ENCODE data around the gene SLC8A2. TPM values are rescaled to one million over a fixed set of nuclear protein-coding genes. Genes with fewer than 3 reads are reported as not detected.
"Not testable (repeated sequence)": the region's sequence is repeated elsewhere in the genome, so short reads cannot be mapped to it uniquely, and the experiment has no call there.

Gene SLC8A2
- total RNA-seq, 1 donor from 2014 or later: not detected

DNA sequence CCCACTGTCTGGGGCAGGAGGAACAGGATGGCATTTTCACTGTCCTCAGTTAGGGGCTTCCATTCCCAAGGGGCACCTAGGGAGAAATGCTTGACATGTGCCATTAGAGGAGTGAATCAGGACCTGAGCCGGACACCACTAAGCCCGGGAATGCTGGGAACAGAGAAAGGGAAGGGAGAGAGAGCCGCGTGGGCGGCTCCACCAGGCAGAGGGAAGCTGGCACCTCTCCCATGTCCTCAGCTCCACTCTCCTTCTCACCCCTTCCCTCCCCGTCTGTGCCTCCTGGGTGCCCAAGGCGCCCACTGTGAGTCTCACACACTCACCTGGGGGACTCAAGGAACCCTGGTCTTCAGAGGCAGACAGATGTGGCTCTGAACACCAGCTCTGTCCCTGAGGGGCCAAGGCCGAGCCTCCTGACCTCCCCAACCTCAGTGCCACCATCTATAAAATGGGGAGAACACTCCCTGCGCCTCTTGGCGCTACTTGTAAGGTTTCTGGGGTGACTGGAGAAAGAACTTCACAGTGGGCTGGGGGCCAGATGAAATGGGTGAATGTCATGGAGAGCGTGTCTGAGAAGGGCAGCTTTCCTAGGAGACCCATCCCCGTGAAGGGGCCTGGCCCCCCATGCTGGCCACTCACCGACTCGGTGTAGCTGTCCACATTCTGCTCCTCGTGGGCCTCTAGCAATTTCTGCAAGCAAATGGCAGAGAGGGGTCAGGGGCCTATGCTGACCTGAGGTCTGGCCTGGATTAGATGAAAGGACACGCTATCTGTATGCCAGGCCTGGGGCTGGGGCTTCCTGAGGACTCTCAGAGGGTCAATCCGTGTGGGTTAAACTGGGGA, 17.6 kb upstream of the SLC8A2 start:
- no peak for DNase-seq (ENCODE audit: low read depth in 2 of 2)

DNA sequence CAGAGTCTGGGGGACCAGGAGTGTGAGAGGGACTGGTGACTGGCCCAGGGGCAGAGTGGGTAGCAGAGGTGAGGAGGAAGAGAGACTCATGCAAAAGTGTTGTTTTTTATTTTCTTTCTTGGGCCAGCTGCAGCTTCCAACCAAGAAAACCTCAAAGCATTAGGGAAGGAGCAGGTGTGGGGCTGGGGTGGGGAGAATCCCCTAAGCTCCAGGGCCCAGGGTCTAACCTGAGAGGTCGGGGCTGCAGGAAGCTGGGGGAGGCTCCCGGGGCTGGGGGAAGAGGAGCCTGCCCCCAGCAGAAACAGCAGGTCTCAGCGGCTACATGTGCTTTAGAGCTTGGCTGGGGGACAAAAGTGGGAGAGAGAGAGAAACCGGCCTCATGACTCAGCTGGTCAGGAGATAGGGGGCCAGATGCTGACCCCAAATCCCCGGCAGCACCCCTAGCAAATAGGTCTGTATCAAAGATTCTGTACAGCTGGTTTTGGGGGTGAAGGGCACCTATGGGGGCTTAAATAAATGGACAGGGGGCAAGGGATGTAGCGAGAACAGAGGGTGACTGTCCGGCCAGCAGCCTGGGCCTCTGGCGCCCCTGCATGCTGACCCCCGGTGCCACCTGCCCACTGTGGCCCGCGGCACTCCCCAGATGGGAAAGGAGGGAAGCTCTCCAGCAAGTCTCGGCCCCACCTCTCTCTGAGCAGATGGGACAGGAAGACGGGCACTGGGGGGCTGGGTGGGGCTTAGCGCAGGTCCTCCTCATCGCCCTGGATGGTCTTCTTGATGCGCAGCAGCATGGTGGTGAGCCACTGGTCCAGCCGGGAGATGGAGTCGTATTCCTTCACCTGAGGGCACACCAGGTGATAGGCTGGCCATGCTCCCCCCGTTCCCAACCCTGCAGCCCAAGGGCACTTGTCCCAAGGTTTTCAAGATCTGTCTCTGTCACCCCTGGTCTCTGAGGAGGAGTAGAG, 16.1 kb upstream of the SLC8A2 start:
- no peak for DNase-seq (ENCODE audit: low read depth in 2 of 2)

DNA sequence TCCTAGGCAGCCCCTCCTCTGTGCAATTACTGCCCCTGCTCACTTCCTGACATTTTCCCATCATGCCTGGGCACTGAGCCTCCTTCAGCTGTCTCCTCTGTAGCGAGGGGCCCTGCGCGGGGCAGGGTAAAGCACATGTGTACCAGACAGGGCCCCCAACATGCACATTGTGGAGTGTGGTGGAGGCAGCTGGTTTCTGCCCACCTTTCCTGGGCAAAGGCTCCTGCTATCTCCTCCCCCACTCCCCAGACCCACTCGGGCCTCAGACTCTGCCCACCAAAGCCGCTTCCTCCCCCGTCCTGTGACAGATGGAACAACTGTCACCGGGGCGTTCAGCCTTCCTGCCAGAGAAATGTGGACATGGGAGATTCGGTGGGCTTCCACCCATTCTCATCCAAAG, 15.2 kb upstream of the SLC8A2 start:
- no peak for DNase-seq (ENCODE audit: low read depth in 2 of 2)

- DNase-seq (ENCODE audit: low read depth in 2 of 2): not testable (repeated sequence)
Observed at GRCh38 chr19:47486220-47486619, 14.5 kb upstream of the SLC8A2 start.

GRCh38 chr19:47485210-47485609, 13.5 kb upstream of the SLC8A2 start:
- DNase-seq (ENCODE audit: low read depth in 2 of 2): no peak

GRCh38 chr19:47483800-47484690, 12.4 kb upstream of the SLC8A2 start, which contains the start of gene KPTN:
Gene KPTN, minus strand, starts transcription at chr19:47484219. Its CDS starts 59 bp downstream, at chr19:47484160.
- peak; percentile 79 to 93 for DNase-seq (ENCODE audit: low read depth in 2 of 2)

DNA sequence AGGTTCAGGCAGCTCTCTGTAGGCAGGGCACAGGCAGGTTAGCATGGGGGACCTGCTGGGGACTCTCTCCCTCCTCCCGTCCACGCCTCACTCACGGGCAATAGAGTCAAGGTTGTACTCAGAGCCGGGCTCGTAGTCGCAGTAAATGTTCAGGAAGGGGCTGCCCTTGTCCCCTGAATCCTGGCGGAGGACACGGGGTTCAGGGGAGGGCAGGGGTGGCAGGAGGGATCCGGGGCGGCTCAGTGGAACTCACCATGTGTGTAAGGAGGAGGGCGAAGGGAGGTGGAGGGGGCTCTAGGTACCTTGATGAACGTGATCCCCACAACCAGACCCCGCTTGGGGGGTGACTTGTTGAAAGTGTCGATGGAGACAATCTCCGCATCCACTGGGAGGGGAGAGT, 11.5 kb upstream of the SLC8A2 start:
- no peak for DNase-seq (ENCODE audit: low read depth in 2 of 2)

DNA sequence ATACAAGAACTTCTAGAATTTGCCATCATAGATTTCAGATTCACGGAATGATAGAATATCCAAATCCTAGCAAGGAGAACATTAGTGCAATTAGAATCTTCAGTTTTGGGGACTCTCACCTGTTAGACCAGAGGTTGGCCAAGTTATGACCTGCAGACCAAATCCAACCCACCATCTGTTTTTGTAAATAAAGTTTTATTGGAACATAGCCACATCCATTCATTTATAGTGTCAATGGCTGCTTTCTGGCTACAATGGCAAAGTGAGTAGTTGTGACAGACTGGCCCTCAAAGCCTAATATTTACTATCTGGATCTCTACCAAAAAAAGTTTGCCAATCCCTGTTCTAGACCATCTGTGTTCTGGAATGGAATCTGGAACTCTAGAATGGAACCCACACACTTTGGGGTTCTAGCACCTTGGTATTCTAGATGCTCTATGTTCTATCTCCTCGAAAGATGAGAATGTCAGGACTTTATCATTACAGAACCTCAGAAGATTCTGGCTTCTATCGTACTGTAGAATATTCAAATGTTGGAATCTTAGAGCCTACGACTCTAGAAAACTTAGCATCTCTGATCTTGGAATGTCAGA, 9.9 kb upstream of the SLC8A2 start:
- no peak for DNase-seq (ENCODE audit: low read depth in 2 of 2)

DNA sequence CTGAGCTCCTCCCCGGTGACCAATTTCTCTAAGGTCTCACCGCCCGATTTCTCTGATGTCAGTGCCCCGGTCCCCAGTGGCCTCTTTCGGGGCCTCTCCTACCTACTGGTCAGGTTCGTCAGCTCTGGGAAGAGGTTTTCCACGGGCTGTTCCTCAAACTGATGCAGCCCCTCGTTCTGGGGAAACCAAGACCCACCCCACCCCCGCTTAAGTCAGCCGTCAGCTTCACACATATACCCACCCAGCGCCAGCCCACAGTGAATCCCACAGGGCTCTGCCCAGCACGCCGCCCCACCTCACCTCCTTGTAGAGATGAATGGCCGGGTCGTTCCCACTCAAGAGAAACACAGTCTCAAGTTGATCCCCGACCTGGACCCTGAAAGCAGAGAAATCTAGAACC, 9.0 kb upstream of the SLC8A2 start:
- DNase-seq (ENCODE audit: low read depth in 2 of 2): no peak

DNA sequence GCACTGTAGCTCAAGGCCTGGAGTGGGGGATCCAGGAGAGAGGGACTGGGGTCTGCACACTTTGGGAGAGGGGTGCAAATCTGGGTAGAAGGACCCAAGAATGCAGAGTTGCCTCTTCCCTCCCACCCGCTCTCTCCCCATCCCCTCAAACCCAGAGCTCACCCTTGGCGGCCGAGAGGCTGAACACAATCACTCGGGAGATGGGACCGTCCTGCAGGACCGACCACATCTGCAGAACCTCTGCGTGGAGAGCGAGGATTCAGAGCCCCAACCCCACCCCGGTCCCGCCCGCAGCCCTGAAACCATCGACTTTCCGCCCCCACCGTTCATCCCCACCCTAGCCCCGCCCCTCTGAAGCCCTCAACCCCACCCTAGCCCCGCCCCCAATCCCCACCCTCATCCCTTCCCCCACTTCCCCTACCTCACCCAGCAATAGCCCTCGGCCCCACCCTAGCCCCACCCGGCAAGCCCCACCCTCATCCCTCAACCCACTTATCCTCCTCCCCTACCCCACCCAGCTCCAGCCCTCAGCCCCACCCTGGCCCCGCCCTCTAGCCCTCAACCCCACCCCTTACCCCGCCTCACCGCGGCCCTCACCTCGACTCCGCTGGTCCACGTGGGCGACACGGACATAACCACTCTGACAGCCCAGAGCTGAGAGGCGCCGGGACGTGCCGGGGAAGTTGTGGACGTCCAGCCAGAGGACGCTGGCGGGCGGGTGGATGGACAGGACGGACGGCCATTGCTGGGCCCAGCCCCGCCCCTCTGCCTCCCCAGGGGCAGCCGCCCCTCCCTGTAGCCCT, 8.2 kb upstream of the SLC8A2 start:
- DNase-seq (ENCODE audit: low read depth in 2 of 2): peak in 1 of 2 donors; percentile 29

- no peak for DNase-seq (ENCODE audit: low read depth in 2 of 2)
Observed at GRCh38 chr19:47476438-47476972, 4.8 kb upstream of the SLC8A2 start.

GRCh38 chr19:47475465-47475864, 3.8 kb upstream of the SLC8A2 start:
- no peak for DNase-seq (ENCODE audit: low read depth in 2 of 2)

GRCh38 chr19:47473336-47473735, 1.6 kb upstream of the SLC8A2 start:
- no peak for DNase-seq (ENCODE audit: low read depth in 2 of 2)

- DNase-seq (ENCODE audit: low read depth in 2 of 2): no peak
Observed at GRCh38 chr19:47471381-47471732, 336 bp downstream of the SLC8A2 start.

DNA sequence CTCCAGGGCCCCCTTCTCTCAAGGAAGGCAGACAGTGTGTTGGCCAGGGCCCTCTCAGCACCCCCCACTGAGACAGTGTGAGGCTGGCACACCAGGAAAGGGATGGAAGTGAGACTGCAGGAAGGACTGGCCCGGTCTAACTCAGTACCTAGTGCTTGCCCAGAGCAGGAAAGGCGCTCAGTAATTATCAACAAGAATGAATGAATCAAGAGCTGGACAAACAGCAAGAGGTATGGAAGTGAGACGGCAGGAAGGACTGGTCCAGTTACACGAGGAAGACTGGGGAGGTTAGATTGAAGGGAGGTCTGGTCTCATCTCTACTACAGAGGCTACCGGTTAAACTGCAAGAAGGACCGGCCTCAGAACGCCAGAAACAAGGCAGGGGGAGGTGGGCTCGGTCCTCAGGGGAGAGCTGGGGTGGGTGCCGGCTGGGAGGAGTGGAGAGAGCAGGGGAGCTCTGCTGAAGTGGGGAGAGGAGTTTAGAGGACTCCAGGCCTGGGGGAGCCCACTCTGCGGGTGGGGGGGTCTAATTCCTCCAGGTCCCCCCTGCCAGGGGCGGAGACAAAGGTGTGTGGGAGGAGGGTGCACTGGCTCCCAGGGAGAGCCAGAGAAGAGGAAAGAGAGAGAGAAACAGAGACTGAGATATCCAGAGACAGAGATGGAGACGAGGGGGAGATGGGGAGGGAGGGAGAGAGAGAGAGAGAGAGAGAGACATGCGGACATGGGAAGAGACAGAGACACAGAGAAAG, 1.1 kb downstream of the SLC8A2 start:
- DNase-seq (ENCODE audit: low read depth in 2 of 2): no peak

DNA sequence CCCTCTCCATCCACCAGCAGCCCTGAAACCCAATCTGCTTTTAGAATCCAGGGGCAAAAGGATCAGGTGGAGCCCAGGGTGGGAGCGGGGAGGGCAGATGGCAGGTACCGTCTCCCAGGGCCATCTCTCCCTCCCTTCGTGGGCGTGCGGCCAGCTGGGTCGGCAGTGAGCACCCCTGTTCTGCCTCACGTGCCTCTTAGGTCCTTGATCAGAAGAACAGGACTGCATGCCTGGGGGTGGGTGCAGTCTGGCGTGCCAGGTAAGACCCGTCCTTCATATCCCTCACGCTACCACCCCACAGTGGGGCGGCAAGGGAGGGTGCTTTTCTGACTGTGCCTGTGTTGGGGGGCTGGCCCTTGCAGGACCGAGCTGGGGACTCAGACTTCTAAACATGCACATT, 2.0 kb downstream of the SLC8A2 start:
- no peak for DNase-seq (ENCODE audit: low read depth in 2 of 2)

- DNase-seq (ENCODE audit: low read depth in 2 of 2): no peak
Observed at GRCh38 chr19:47469363-47469700, 2.4 kb downstream of the SLC8A2 start.

DNA sequence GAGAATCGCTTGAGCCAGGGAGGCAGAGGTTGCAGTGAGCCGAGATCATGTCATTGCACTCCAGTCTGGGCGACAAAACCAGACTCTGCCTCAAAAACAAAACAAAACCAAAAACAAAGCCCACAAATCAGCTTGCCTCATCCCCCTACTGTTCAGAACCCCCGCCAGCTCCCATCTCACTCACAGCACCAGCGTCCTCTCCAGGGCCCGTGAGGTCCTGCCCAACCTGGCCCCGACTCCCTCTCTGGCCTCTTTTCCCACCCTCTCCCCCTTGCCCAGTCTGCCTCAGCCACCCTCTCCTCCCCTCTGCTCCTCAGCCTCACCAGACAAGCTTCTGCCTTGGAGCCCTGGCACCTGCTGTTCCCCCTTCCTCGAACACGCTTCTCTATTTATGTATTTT, 3.8 kb downstream of the SLC8A2 start:
- no peak for DNase-seq (ENCODE audit: low read depth in 2 of 2)

- no peak for DNase-seq (ENCODE audit: low read depth in 2 of 2)
Observed at GRCh38 chr19:47465957-47466356, 5.7 kb downstream of the SLC8A2 start.
